Measurements from ENCODE around the gene RAP1GAP2.
"Not testable (repeated sequence)": the region's sequence is repeated elsewhere in the genome, so short reads cannot be mapped to it uniquely, and the experiment has no call there.

Gene RAP1GAP2

GRCh38 chr17:2881295-2881694 is 85.1 kb downstream of the RAP1GAP2 start:
- FAIRE-seq (no peak), DNase-seq (ENCODE audit: low spot score) (no peak)

- FAIRE-seq (no peak), DNase-seq (ENCODE audit: low spot score) (no peak)
These were observed 87.4 kb downstream of the RAP1GAP2 start for GRCh38 chr17:2883544-2884213.

- no peak for DNase-seq (ENCODE audit: low spot score)
- no peak for FAIRE-seq
These were observed 89.5 kb downstream of the RAP1GAP2 start for GRCh38 chr17:2885733-2886132.

- no peak for FAIRE-seq
- DNase-seq (ENCODE audit: low spot score): no peak
These were observed 92.1 kb downstream of the RAP1GAP2 start for GRCh38 chr17:2888326-2888725.

GRCh38 chr17:2889256-2889655 is 93.0 kb downstream of the RAP1GAP2 start:
- DNase-seq (ENCODE audit: low spot score): no peak
- FAIRE-seq: no peak

GRCh38 chr17:2890778-2891177 is 94.5 kb downstream of the RAP1GAP2 start:
- not testable (repeated sequence) for DNase-seq (ENCODE audit: low spot score); FAIRE-seq

GRCh38 chr17:2892305-2892971 is 96.2 kb downstream of the RAP1GAP2 start:
- peak; percentile 76 for DNase-seq (ENCODE audit: low spot score)
- peak; percentile 28 for FAIRE-seq

- DNase-seq (ENCODE audit: low spot score) (no peak), FAIRE-seq (no peak)
These were observed 97.2 kb downstream of the RAP1GAP2 start for GRCh38 chr17:2893422-2893914.

GRCh38 chr17:2894782-2895181 is 98.5 kb downstream of the RAP1GAP2 start:
- no peak for FAIRE-seq
- DNase-seq (ENCODE audit: low spot score): no peak

- DNase-seq (ENCODE audit: low spot score) (no peak), FAIRE-seq (no peak)
These were observed 101.4 kb downstream of the RAP1GAP2 start for GRCh38 chr17:2897605-2898004.

- no peak for DNase-seq (ENCODE audit: low spot score)
These were observed 102.2 kb downstream of the RAP1GAP2 start for GRCh38 chr17:2898255-2898926.

GRCh38 chr17:2899906-2900305 is 103.7 kb downstream of the RAP1GAP2 start:
- FAIRE-seq (no peak), DNase-seq (ENCODE audit: low spot score) (no peak)

More at GRCh38 chr17:2898255-2898926, 102.2 kb downstream of the RAP1GAP2 start:
- no peak for FAIRE-seq

GRCh38 chr17:2900842-2901241 is 104.6 kb downstream of the RAP1GAP2 start:
- FAIRE-seq (no peak), DNase-seq (ENCODE audit: low spot score) (no peak)

GRCh38 chr17:2901582-2901981 is 105.3 kb downstream of the RAP1GAP2 start:
- DNase-seq (ENCODE audit: low spot score): no peak
- no peak for FAIRE-seq

- DNase-seq (ENCODE audit: low spot score) (no peak), FAIRE-seq (no peak)
These were observed 106.3 kb downstream of the RAP1GAP2 start for GRCh38 chr17:2902546-2902945.

GRCh38 chr17:2903193-2903974 is 107.1 kb downstream of the RAP1GAP2 start:
- DNase-seq (ENCODE audit: low spot score) (no peak), FAIRE-seq (no peak)

GRCh38 chr17:2904135-2904534 is 107.9 kb downstream of the RAP1GAP2 start:
- FAIRE-seq: no peak
- DNase-seq (ENCODE audit: low spot score): peak; percentile 29

GRCh38 chr17:2905269-2905668 is 109.0 kb downstream of the RAP1GAP2 start:
- no peak for DNase-seq (ENCODE audit: low spot score)
- no peak for FAIRE-seq

GRCh38 chr17:2905696-2906501 is 109.7 kb downstream of the RAP1GAP2 start:
- FAIRE-seq (no peak), DNase-seq (ENCODE audit: low spot score) (no peak)

- FAIRE-seq: no peak
- DNase-seq (ENCODE audit: low spot score): no peak
These were observed 110.7 kb downstream of the RAP1GAP2 start for GRCh38 chr17:2906901-2907300.

Data from RCC 7860 (cell line).